Measurements from ENCODE around the gene SUB1.

SUB1 gene

GRCh38 chr5:32601623-32602295, 16.4 kb downstream of the SUB1 start:
- Histone ChIP-seq H3K9me3 (ENCODE audit: control insufficient read depth, insufficient read depth, low read depth, low read length) (no peaks in the 10 kb centered on the region), H3K4me3 (ENCODE audit: low read depth, low read length) (no peak overlapping the region), H3K36me3 (ENCODE audit: control insufficient read depth in 2 of 2, insufficient read depth in 1 of 2, low read length in 2 of 2) (peaks cover 48 to 79% of the 10 kb centered on the region in 2 experiments), H3K4me1 (ENCODE audit: control insufficient read depth, insufficient read depth, low read length) (no peaks in the 10 kb centered on the region), H3K27ac (ENCODE audit: extremely low read depth, low read depth, low read length) (no peak overlapping the region)
- no peak for TF ChIP-seq ZNF354C (tag by site-specific recombination; IDR thresholded peaks at IDR 0.05; ENCODE audit: borderline replicate concordance, low read depth)
- 0 out of 2 replicates have a peak, but pooled peaks have one; percentile 8 for TF ChIP-seq PRDM1 (tag by site-specific recombination; IDR thresholded peaks at IDR 0.05)
- TF ChIP-seq ZNF571 (tag by site-specific recombination; IDR thresholded peaks at IDR 0.05): no peak
- TF ChIP-seq ZNF76 (tag by site-specific recombination; IDR thresholded peaks at IDR 0.05; ENCODE audit: borderline replicate concordance, low read depth): no peak
- TF ChIP-seq ZNF350 (tag by site-specific recombination; IDR thresholded peaks at IDR 0.05): no peak
- no peak for TF ChIP-seq RBAK (tag by site-specific recombination; IDR thresholded peaks at IDR 0.05)
- ChIA-PET CTCF (interaction anchor here (0.6 to 3.9 kb wide), 2 partner anchors 11 to 112 kb away, joined by 3 to 29 read pairs; no protein-coding TSS in a partner anchor), POLR2A (no interaction called here)

GRCh38 chr5:32602906-32603305, 17.5 kb downstream of the SUB1 start:
- no peaks in the 10 kb centered on the region for H3K9me3 ChIP-seq (ENCODE audit: control insufficient read depth, insufficient read depth, low read depth, low read length)
- TF ChIP-seq ZNF555 (tag by site-specific recombination; conservative IDR thresholded peaks at IDR 0.05): no peak
- no peak for TF ChIP-seq ZNF654 (tag by site-specific recombination; IDR thresholded peaks at IDR 0.05; ENCODE audit: low read depth)
- no peak for TF ChIP-seq ZSCAN5A (tag by site-specific recombination; IDR thresholded peaks at IDR 0.05)
- TF ChIP-seq YY2 (tag by site-specific recombination; IDR thresholded peaks at IDR 0.05): no peak
- TF ChIP-seq HOXA7 (CRISPR knock-in tag; IDR thresholded peaks at IDR 0.05; ENCODE audit: borderline replicate concordance): no peak
- TF ChIP-seq ZNF624 (tag by site-specific recombination; IDR thresholded peaks at IDR 0.05): no peak
- no peak for TF ChIP-seq ZBTB11 (tag by site-specific recombination; conservative IDR thresholded peaks at IDR 0.05; ENCODE audit: low read depth)
- TF ChIP-seq ZNF155 (tag by site-specific recombination; IDR thresholded peaks at IDR 0.05): no peak
- TF ChIP-seq ZNF112 (tag by site-specific recombination; IDR thresholded peaks at IDR 0.05): no peak
- no peak for TF ChIP-seq ZXDB (tag by site-specific recombination; IDR thresholded peaks at IDR 0.05)
- TF ChIP-seq ZNF416 (tag by site-specific recombination; IDR thresholded peaks at IDR 0.05): no peak
- TF ChIP-seq ZNF76 (tag by site-specific recombination; IDR thresholded peaks at IDR 0.05; ENCODE audit: borderline replicate concordance, low read depth): no peak
- no peak for TF ChIP-seq ZNF596 (tag by site-specific recombination; IDR thresholded peaks at IDR 0.05)
- no peak for TF ChIP-seq ZBTB1 (tag by site-specific recombination; IDR thresholded peaks at IDR 0.05)
- TF ChIP-seq TCF7L2 (IDR thresholded peaks at IDR 0.05; ENCODE audit: borderline replicate concordance, low read depth, low read length): no peak
- no peak for TF ChIP-seq ZNF629 (tag by site-specific recombination; IDR thresholded peaks at IDR 0.05)
- no peak for TF ChIP-seq GLIS1 (tag by site-specific recombination; IDR thresholded peaks at IDR 0.05)
- ChIA-PET POLR2A (no interaction called here), CTCF (interaction anchor here (0.6 kb wide), 1 partner anchor 10 kb away, joined by 3 read pairs; no protein-coding TSS in a partner anchor)
- H3K4me1 ChIP-seq (ENCODE audit: control insufficient read depth, insufficient read depth, low read length): no peaks in the 10 kb centered on the region
- H3K36me3 ChIP-seq (ENCODE audit: control insufficient read depth in 2 of 2, insufficient read depth in 1 of 2, low read length in 2 of 2): peaks cover 40 to 72% of the 10 kb centered on the region in 2 experiments
- H3K4me3 ChIP-seq (ENCODE audit: low read depth, low read length): no peak overlapping the region
- H3K27ac ChIP-seq (ENCODE audit: extremely low read depth, low read depth, low read length): no peak overlapping the region
